ENCODE data around the gene SIL1. TPM values are rescaled to one million over a fixed set of nuclear protein-coding genes. Genes with fewer than 3 reads are reported as not detected.

Gene SIL1
- polyA plus RNA-seq, 1 experiment: 64.6 TPM

GRCh38 chr5:139205124-139205523 lies 7.0 kb upstream of the SIL1 start:
- H3K27ac ChIP-seq (ENCODE audit: low read depth, low read length): no peak overlapping the region
- no peaks in the 10 kb centered on the region for H3K9me3 ChIP-seq (ENCODE audit: control insufficient read depth, insufficient read depth, low read length)
- peaks cover 7% of the 10 kb centered on the region for H3K27me3 ChIP-seq (ENCODE audit: control insufficient read depth, insufficient read depth, low read length)
- ChIA-PET CTCF (no interaction called here), POLR2A (no interaction called here)
- TF ChIP-seq, protein P1, sequence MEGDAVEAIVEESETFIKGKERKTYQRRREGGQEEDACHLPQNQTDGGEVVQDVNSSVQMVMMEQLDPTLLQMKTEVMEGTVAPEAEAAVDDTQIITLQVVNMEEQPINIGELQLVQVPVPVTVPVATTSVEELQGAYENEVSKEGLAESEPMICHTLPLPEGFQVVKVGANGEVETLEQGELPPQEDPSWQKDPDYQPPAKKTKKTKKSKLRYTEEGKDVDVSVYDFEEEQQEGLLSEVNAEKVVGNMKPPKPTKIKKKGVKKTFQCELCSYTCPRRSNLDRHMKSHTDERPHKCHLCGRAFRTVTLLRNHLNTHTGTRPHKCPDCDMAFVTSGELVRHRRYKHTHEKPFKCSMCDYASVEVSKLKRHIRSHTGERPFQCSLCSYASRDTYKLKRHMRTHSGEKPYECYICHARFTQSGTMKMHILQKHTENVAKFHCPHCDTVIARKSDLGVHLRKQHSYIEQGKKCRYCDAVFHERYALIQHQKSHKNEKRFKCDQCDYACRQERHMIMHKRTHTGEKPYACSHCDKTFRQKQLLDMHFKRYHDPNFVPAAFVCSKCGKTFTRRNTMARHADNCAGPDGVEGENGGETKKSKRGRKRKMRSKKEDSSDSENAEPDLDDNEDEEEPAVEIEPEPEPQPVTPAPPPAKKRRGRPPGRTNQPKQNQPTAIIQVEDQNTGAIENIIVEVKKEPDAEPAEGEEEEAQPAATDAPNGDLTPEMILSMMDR (IDR thresholded peaks at IDR 0.05; ENCODE audit: low read depth, low read length): no peak
- no peak for DNase-seq (ENCODE audit: low read depth, low spot score)
- no peak overlapping the region for H3K4me3 ChIP-seq (ENCODE audit: low read depth, low read length)

DNA sequence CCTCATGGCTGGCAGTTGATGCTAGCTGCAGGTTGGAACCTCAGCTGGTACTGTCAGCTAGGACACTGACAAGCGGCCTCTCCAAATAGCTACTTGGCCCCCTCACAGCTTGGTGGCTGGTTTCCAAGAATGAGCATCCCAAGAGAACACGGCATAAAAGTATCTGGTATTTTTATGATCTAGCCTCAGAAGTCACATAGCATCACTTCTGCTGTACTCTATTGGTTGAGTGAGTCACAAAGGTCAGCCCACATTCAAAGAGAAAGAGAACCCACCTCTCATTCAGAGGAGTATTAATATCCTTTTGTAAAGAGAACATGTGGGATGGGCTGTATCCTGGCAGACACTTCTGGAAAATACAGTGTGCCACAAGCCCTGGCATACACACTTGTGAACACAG lies 6.0 kb upstream of the SIL1 start:
- Histone ChIP-seq H3K4me3 (ENCODE audit: low read depth, low read length) (no peak overlapping the region), H3K27ac (ENCODE audit: low read depth, low read length) (no peak overlapping the region), H3K27me3 (ENCODE audit: control insufficient read depth, insufficient read depth, low read length) (peaks cover 2% of the 10 kb centered on the region), H3K9me3 (ENCODE audit: control insufficient read depth, insufficient read depth, low read length) (no peaks in the 10 kb centered on the region)
- TF ChIP-seq, protein P1 (IDR thresholded peaks at IDR 0.05; ENCODE audit: low read depth, low read length): no peak
- CTCF ChIA-PET: interaction anchor here (1.1 kb wide), 1 partner anchor 18 kb away, joined by 3 read pairs; no protein-coding TSS in a partner anchor
- DNase-seq (ENCODE audit: low read depth, low spot score): no peak
- POLR2A ChIA-PET: interaction anchor here (0.9 to 1.1 kb wide), 2 partner anchors 47 to 89 kb away, joined by 3 to 6 read pairs; partner anchors contain the start of gene MATR3

- DNase-seq (ENCODE audit: low read depth, low spot score): no peak
- Histone ChIP-seq H3K27me3 (ENCODE audit: control insufficient read depth, insufficient read depth, low read length) (no peaks in the 10 kb centered on the region), H3K27ac (ENCODE audit: low read depth, low read length) (no peak overlapping the region), H3K9me3 (ENCODE audit: control insufficient read depth, insufficient read depth, low read length) (no peaks in the 10 kb centered on the region), H3K4me3 (ENCODE audit: low read depth, low read length) (no peak overlapping the region)
- POLR2A ChIA-PET: interaction anchor here (0.6 to 0.7 kb wide), 2 partner anchors 13 to 94 kb away, joined by 3 to 6 read pairs; no protein-coding TSS in a partner anchor
- CTCF ChIA-PET: interaction anchor here (1.4 kb wide), 1 partner anchor 63 kb away, joined by 4 read pairs; no protein-coding TSS in a partner anchor
- TF ChIP-seq, protein P1 (IDR thresholded peaks at IDR 0.05; ENCODE audit: low read depth, low read length): no peak
Observed at GRCh38 chr5:139199321-139199720, 1.2 kb upstream of the SIL1 start.

GRCh38 chr5:139196296-139196956 lies 1.7 kb downstream of the SIL1 start:
- CTCF ChIA-PET: no interaction called here
- Histone ChIP-seq H3K27ac (ENCODE audit: low read depth, low read length) (no peak overlapping the region), H3K4me3 (ENCODE audit: low read depth, low read length) (no peak overlapping the region), H3K9me3 (ENCODE audit: control insufficient read depth, insufficient read depth, low read length) (no peaks in the 10 kb centered on the region), H3K27me3 (ENCODE audit: control insufficient read depth, insufficient read depth, low read length) (no peaks in the 10 kb centered on the region)
- TF ChIP-seq, protein P1 (IDR thresholded peaks at IDR 0.05; ENCODE audit: low read depth, low read length): no peak
- no peak for DNase-seq (ENCODE audit: low read depth, low spot score)
- POLR2A ChIA-PET: no interaction called here

DNA sequence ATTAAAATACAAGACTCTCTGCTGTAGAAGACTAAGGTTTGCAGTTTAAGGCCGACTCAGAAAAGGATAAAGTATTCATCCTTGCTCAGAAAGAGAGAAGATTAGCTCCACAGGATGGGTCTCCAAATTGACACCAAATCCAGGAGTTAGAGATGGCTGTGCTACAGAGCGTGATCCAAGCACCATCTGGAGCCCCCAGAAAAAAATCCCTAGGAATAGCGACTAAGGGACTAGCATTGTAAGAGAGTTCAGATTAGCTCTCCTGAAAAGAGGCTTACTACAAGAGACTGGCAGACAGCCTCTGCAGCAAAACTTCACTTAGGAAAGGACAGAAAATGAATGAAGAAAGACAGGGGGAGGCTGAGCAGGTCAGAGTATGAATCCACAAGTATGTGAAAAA lies 3.7 kb downstream of the SIL1 start:
- no peak for DNase-seq (ENCODE audit: low read depth, low spot score)
- CTCF ChIA-PET: interaction anchor here (1.3 kb wide), 1 partner anchor 9 kb away, joined by 4 read pairs; no protein-coding TSS in a partner anchor
- Histone ChIP-seq H3K27me3 (ENCODE audit: control insufficient read depth, insufficient read depth, low read length) (no peaks in the 10 kb centered on the region), H3K27ac (ENCODE audit: low read depth, low read length) (no peak overlapping the region), H3K4me3 (ENCODE audit: low read depth, low read length) (no peak overlapping the region), H3K9me3 (ENCODE audit: control insufficient read depth, insufficient read depth, low read length) (no peaks in the 10 kb centered on the region)
- TF ChIP-seq, protein P1 (IDR thresholded peaks at IDR 0.05; ENCODE audit: low read depth, low read length): no peak
- POLR2A ChIA-PET: no interaction called here
